ENCODE data around the gene SLAMF9. TPM values are rescaled to one million over a fixed set of nuclear protein-coding genes. Genes with fewer than 3 reads are reported as not detected.
A peak's percentile ranks its signal among the peaks of the same experiment; 100 is the strongest.

SLAMF9 gene
- total and polyA plus RNA-seq, 2 of the 8 experiments (the other 6 are each of a cell fraction or from before 2014, with no cell fraction given), result not detected

DNA sequence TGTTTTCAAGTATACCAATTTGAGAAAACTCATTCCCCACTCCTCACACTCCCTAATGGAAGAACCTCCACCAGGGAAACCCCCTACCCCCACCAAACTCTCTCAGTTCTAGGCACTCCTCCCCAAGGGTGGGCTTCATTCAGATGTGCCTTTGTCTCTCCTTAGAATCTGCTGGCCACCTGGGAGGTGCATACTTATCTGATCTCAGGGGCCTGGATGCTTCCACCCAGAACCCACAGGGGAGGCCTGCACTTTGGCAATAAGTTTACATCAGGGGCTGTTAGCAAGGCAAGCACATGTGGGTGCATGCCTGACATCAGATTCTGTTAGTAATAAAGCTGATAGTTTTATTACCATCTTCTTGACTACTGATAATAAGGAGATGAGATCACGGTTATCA, 32.5 kb upstream of the SLAMF9 start:
- CTCF ChIA-PET (ENCODE audit: partially characterized antibody), result interaction anchor here (1.1 to 8.9 kb wide), 2 partner anchors 18 to 56 kb away, joined by 3 to 98 read pairs; no protein-coding TSS in a partner anchor
- H3K9me3 ChIP-seq (ENCODE audit: insufficient read depth in 2 of 2, low read depth in 1 of 2, low read length in 1 of 2), result peaks cover 0 to 5% of the 10 kb centered on the region in 2 experiments; a peak in 1 of 4 replicates
- H2BK20ac ChIP-seq (ENCODE audit: low read length), result no peak overlapping the region
- no peak overlapping the region for H3K4me2 ChIP-seq (ENCODE audit: insufficient read depth in 1 of 2, low read depth in 2 of 2, low read length in 2 of 2)
- no peaks in the 10 kb centered on the region for H4K20me1 ChIP-seq (replicated peaks in 1 of 2; ENCODE audit: control insufficient read depth in 1 of 2, insufficient read depth in 2 of 2, low read length in 2 of 2)
- no peaks in the 10 kb centered on the region for H3K79me2 ChIP-seq (ENCODE audit: control insufficient read depth in 1 of 2, insufficient read depth in 2 of 2, low read length in 2 of 2)
- H2AK5ac ChIP-seq (ENCODE audit: low read depth, low read length), result no peak overlapping the region
- no peak overlapping the region for H2BK120ac ChIP-seq (replicated peaks; ENCODE audit: low read depth, low read length)
- H2BK5ac ChIP-seq (ENCODE audit: low read depth, low read length), result no peak overlapping the region
- POLR2A ChIA-PET (ENCODE audit: partially characterized antibody), result interaction anchor here (1.1 kb wide), 1 partner anchor 41 kb away, joined by 3 read pairs; the partner anchor contains the start of gene IGSF9
- no peak overlapping the region for H2BK12ac ChIP-seq (ENCODE audit: low read depth, low read length)
- no peak overlapping the region for H3K18ac ChIP-seq (ENCODE audit: extremely low read depth, low read length)
- H3K27me3 ChIP-seq (replicated peaks in 1 of 4; ENCODE audit: control insufficient read depth in 3 of 4, extremely low read depth in 1 of 4, insufficient read depth in 3 of 4, low read length in 3 of 4), result no peaks in the 10 kb centered on the region
- H3K4me3 ChIP-seq (ENCODE audit: extremely low read depth in 1 of 4, insufficient read depth in 2 of 4, low read depth in 3 of 4, low read length in 4 of 4), result no peak overlapping the region
- H2BK15ac ChIP-seq (ENCODE audit: low read length), result no peak overlapping the region
- no peak overlapping the region for H3K4ac ChIP-seq (replicated peaks; ENCODE audit: insufficient read length, low read depth, low read length)
- H2AFZ ChIP-seq (ENCODE audit: low read length), result no peak overlapping the region
- H3K14ac ChIP-seq (ENCODE audit: insufficient read length), result no peak overlapping the region
- peak in 1 of 2 experiments; percentile 28 for DNase-seq (ENCODE audit: low read depth in 1 of 2, low spot score in 2 of 2)
- no peak overlapping the region for H3K9ac ChIP-seq (replicated peaks in 1 of 4; ENCODE audit: extremely low read depth in 1 of 4, low read depth in 3 of 4, low read length in 3 of 4)
- H3K23ac ChIP-seq (ENCODE audit: insufficient read length), result no peak overlapping the region
- no peaks in the 10 kb centered on the region for H3K79me1 ChIP-seq (ENCODE audit: low read depth, low read length)
- FAIRE-seq, result no peak
- no peaks in the 10 kb centered on the region for H3K36me3 ChIP-seq (ENCODE audit: control insufficient read depth in 2 of 4, insufficient read depth in 4 of 4, low read length in 3 of 4)
- no peak overlapping the region for H4K5ac ChIP-seq (ENCODE audit: insufficient read length, low read depth, low read length)
- H3K27ac ChIP-seq (ENCODE audit: low read depth, low read length), result no peak overlapping the region
- no peak overlapping the region for H3K56ac ChIP-seq (replicated peaks; ENCODE audit: insufficient read length, low read depth, low read length)
- 0 out of 7 replicates have a peak, but pooled peaks cover 0 to 2% (median 0%) of the 10 kb centered on the region in 4 experiments for H3K4me1 ChIP-seq (replicated peaks in 1 of 4; ENCODE audit: control insufficient read depth in 3 of 4, insufficient read depth in 4 of 4, low read length in 3 of 4)
- WGBS, 2 experiments (ENCODE audit: extremely low coverage in 1 of 2, insufficient coverage in 1 of 2, insufficient read length in 1 of 2, insufficient replicate concordance in 2 of 2, low coverage in 1 of 2, low lambda C conversion rate in 2 of 2, missing lambda C conversion rate in 1 of 2), result 78% methylated on average over 1 of the region's 1 CpG; no CpG with 5 or more reads in 1 of the 2 experiments
- no peak overlapping the region for H4K8ac ChIP-seq (ENCODE audit: extremely low read depth, insufficient read depth, low read length)
- no peaks in the 10 kb centered on the region; the same call in 1 of the 2 replicates for H3K23me2 ChIP-seq (ENCODE audit: low read depth, low read length)
- H4K91ac ChIP-seq (replicated peaks; ENCODE audit: insufficient read length, low read length), result no peak overlapping the region
- TF ChIP-seq BRCA1 (IDR thresholded peaks at IDR 0.05; ENCODE audit: low read depth, low read length) (no peak), SUZ12 (IDR thresholded peaks at IDR 0.05; ENCODE audit: low read length) (no peak), CHD2 (IDR thresholded peaks at IDR 0.05; ENCODE audit: low read length) (no peak), TAF7 (optimal IDR thresholded peaks at IDR 0.05; ENCODE audit: borderline replicate concordance, low read depth, low read length) (no peak), MAFK (IDR thresholded peaks at IDR 0.05; ENCODE audit: low read depth, low read length) (no peak), TBP (IDR thresholded peaks at IDR 0.05; ENCODE audit: low read depth, low read length) (no peak), TAF1 (IDR thresholded peaks at IDR 0.05; ENCODE audit: low read depth, low read length) (no peak), NANOG (IDR thresholded peaks at IDR 0.05; ENCODE audit: insufficient read depth, low read depth, low read length, poor library complexity, severe bottlenecking) (no peak), EZH2 (IDR thresholded peaks at IDR 0.05; ENCODE audit: low read depth, low read length, severe bottlenecking) (no peak), TEAD4 (IDR thresholded peaks at IDR 0.05; ENCODE audit: low read depth, low read length) (no peak), RFX5 (IDR thresholded peaks at IDR 0.05; ENCODE audit: borderline replicate concordance, low read depth, low read length) (no peak), CBX5 (IDR thresholded peaks at IDR 0.05; ENCODE audit: low read depth, low read length) (no peak)
- TF ChIP-seq, protein P1, sequence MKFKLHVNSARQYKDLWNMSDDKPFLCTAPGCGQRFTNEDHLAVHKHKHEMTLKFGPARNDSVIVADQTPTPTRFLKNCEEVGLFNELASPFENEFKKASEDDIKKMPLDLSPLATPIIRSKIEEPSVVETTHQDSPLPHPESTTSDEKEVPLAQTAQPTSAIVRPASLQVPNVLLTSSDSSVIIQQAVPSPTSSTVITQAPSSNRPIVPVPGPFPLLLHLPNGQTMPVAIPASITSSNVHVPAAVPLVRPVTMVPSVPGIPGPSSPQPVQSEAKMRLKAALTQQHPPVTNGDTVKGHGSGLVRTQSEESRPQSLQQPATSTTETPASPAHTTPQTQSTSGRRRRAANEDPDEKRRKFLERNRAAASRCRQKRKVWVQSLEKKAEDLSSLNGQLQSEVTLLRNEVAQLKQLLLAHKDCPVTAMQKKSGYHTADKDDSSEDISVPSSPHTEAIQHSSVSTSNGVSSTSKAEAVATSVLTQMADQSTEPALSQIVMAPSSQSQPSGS (IDR thresholded peaks at IDR 0.05; ENCODE audit: low read length), result no peak

All from H1 (cell line).